Measurements from ENCODE around the gene TMEM132D.

Gene TMEM132D

DNA sequence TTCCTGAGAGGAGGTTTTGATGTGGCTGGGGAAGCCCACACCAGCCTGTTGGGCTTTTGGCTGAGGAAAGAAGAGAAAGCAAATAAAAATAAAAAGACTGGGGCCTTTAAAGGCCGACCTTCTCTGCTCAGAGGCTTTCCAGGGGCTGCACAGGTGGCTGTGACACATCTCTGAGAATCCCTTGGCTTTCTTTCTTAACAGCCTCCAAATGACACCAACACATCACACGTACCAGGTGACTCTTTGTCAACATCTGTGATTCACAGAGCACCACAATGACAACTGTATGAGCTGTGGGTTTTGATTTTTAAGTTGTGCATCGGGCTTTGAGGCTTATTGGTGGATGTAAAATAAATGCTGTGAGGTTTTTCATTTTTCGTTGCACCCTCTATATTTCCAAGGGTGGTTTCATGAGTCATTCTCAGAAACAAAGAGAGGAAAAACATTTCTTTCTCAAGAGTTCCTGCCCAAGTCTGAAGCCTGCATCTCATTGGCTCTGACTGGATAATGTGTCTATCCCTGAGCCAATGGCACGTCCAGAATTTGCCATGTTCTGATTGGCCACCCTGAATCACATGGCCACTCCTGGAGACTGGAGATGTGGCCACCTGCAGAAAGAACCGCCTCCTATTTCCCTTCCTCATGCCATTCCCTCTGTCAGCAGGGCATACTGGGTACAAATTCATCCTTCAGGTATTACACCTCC, 701.6 kb downstream of the TMEM132D start:
- no peak for DNase-seq (ENCODE audit: low spot score)
- POLR2A ChIA-PET (ENCODE audit: low non-redundant PET): no interaction called here
- CTCF ChIA-PET: no interaction called here
- TF ChIP-seq, protein P1, sequence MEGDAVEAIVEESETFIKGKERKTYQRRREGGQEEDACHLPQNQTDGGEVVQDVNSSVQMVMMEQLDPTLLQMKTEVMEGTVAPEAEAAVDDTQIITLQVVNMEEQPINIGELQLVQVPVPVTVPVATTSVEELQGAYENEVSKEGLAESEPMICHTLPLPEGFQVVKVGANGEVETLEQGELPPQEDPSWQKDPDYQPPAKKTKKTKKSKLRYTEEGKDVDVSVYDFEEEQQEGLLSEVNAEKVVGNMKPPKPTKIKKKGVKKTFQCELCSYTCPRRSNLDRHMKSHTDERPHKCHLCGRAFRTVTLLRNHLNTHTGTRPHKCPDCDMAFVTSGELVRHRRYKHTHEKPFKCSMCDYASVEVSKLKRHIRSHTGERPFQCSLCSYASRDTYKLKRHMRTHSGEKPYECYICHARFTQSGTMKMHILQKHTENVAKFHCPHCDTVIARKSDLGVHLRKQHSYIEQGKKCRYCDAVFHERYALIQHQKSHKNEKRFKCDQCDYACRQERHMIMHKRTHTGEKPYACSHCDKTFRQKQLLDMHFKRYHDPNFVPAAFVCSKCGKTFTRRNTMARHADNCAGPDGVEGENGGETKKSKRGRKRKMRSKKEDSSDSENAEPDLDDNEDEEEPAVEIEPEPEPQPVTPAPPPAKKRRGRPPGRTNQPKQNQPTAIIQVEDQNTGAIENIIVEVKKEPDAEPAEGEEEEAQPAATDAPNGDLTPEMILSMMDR (conservative IDR thresholded peaks at IDR 0.05; ENCODE audit: low read depth): no peak
- H3K27ac ChIP-seq: no peak overlapping the region

DNA sequence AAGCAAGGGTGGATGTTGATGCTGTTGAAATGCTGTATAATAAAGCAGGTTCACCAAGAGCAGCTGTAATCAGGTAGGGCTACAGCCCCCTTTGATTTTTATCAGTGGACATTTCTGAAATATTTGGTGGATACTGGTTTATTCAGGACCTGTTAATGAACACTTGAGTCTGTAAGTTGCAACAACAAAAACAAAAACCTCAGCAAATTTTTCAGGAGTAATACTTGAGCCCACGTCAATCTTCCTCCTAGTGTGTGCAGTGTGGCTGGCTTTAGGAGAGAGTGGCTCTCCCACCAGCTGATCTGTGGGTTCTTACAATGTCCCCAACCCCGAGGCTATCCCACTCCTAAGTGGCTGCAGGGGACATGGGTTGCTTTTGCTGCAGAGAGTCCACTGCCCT, 702.8 kb downstream of the TMEM132D start:
- DNase-seq (ENCODE audit: low spot score): no peak
- ChIA-PET POLR2A (ENCODE audit: low non-redundant PET) (no interaction called here), CTCF (no interaction called here)
- no peak overlapping the region for H3K27ac ChIP-seq
- TF ChIP-seq, protein P1 (conservative IDR thresholded peaks at IDR 0.05; ENCODE audit: low read depth): no peak

DNA sequence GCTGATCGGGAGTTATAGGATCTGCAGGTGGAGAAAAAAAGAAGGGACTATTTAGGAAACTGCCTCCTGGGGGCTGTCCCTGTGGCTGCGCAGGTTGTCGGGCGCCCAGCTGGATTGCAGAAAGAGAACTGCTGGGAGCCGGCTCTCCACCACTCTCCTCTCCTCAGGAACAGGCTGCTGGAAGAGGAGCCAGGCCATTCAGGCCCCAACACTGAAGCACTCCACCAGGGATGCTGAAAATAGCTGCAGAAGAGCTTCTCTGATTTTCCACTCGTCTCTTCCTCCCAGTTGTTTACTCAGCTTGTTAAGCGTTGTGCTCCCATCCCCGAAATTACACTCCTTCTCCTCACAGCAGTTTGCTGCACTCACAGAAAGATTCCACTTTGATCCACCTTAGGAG, 703.2 kb downstream of the TMEM132D start:
- TF ChIP-seq, protein P1 (conservative IDR thresholded peaks at IDR 0.05; ENCODE audit: low read depth): no peak
- CTCF ChIA-PET: no interaction called here
- POLR2A ChIA-PET (ENCODE audit: low non-redundant PET): no interaction called here
- no peak overlapping the region for H3K27ac ChIP-seq
- DNase-seq (ENCODE audit: low spot score): no peak

DNA sequence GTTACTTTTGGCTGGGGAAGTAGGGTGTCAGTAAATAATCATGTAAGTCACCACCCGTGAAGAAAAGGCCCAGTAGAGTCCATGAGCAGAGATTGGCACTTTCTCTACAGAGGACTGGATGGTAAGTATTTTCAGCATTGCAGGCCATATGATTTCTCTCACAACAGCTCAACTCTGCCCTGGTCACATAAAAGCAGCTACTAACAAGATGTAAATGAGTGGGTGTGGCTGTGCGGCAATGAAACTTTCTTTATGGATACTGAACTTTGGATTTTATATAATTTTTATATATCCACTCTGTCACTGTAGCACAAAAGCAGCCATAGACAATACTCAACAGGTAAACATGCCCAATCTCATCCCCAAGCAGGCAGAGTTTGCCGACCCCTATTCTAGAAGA, 706.9 kb downstream of the TMEM132D start:
- no peak for DNase-seq (ENCODE audit: low spot score)
- ChIA-PET POLR2A (ENCODE audit: low non-redundant PET) (no interaction called here), CTCF (no interaction called here)
- TF ChIP-seq, protein P1 (conservative IDR thresholded peaks at IDR 0.05; ENCODE audit: low read depth): no peak
- H3K27ac ChIP-seq: no peak overlapping the region

DNA sequence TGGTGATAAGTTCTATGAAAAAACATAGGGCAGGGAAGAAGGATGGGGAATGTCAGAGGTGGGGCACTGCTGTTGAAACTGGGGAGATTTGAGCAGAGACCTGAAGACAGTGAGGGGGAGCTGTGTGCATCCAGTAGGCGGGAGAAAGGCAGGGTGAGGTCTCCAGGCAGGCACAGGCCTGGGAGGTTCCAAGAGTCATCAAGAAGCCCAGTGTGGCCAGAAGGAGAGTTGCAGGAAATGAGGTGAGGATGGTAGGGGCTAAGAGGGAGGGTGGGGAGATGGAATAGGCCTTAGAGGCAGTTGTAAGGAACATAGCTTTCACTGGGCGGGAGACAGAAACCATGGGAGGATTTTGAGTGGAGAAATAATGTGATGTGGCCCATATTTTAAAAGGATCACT, 708.7 kb downstream of the TMEM132D start:
- no peak for DNase-seq (ENCODE audit: low spot score)
- POLR2A ChIA-PET (ENCODE audit: low non-redundant PET): no interaction called here
- TF ChIP-seq, protein P1 (conservative IDR thresholded peaks at IDR 0.05; ENCODE audit: low read depth): no peak
- no peak overlapping the region for H3K27ac ChIP-seq
- CTCF ChIA-PET: interaction anchor here (0.7 kb wide), 1 partner anchor 99 kb away, joined by 3 read pairs; no protein-coding TSS in a partner anchor

DNA sequence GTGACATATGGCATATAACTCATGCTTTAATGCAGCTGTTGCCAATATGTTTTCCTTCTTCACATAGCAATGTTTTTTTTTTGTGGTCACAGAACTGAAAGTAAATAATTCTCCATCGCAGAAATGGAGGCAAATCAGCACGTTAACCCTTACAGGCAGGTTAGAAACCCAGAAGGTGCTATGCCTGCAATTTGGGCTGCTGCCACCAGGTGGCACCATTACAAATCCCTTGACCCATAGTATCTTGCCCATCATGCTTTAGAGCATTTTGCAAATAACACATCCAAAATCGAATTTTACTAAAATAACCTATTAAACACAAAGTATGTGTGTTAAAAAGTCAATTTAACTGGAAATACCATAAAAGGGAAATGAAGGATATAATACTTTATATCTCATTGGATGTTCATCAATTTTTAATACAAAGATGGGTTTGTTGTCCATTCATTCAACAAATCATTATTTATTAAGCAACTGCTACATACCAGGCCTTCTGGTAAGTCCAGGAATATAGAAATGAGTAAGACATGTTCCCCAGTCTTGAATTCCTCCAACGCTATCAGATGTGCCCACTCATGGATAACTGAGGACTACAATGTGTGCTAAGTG, 710.5 kb downstream of the TMEM132D start:
- CTCF ChIA-PET: interaction anchor here (0.6 kb wide), 3 partner anchors 106 to 767 kb away, joined by 3 to 7 read pairs (median 3); no protein-coding TSS in a partner anchor
- TF ChIP-seq, protein P1 (conservative IDR thresholded peaks at IDR 0.05; ENCODE audit: low read depth): 0 out of 2 replicates have a peak, but pooled peaks have one; percentile 14
- POLR2A ChIA-PET (ENCODE audit: low non-redundant PET): no interaction called here
- DNase-seq (ENCODE audit: low spot score): no peak
- H3K27ac ChIP-seq: no peak overlapping the region

All from RWPE1 (cell line).